Sciatic nerve (tissue), 2 donors: Measurements from ENCODE around the gene NAB2. TPM values are rescaled to one million over a fixed set of nuclear protein-coding genes. Genes with fewer than 3 reads are reported as not detected.
A peak's percentile ranks its signal among the peaks of the same experiment; 100 is the strongest.
"Not testable (repeated sequence)": the region's sequence is repeated elsewhere in the genome, so short reads cannot be mapped to it uniquely, and the experiment has no call there.

Experiments used
- ATAC-seq: fragments of 200-7000 bp; cut with Tn5 transposase; one replicate; pipeline ENCODE4 v1.9.1; 2020; ENCODE audit warnings: mild to moderate bottlenecking, moderate library complexity
- DNase-seq: peaks from one replicate; pipeline ENCODE4 v3.0.0-alpha.2; 2020; ENCODE audit warnings: low spot score
- intact Hi-C: fragments of 100-400 bp; cut with DNase I; formaldehyde crosslinking; loops from one replicate; pipeline ENCODE4 v1.14.2; 2022
- total RNA-seq: library from RNA; stranded (reverse); fragmentation: NEBNext Ultra II Directional; extraction: Animal tissue kit (Norgen Biotek cat#: 25700); gene quantifications from one replicate; pipeline ENCODE4 v1.2.1, GENCODE V29; 2021
- donor health status: DM: no; HTN: no; CAD: no.
- donor health status: DM: no; HTN: no; CAD: no.

The NAB2 gene
- total RNA-seq, 1 donor from 2014 or later: 52.7 TPM

DNA sequence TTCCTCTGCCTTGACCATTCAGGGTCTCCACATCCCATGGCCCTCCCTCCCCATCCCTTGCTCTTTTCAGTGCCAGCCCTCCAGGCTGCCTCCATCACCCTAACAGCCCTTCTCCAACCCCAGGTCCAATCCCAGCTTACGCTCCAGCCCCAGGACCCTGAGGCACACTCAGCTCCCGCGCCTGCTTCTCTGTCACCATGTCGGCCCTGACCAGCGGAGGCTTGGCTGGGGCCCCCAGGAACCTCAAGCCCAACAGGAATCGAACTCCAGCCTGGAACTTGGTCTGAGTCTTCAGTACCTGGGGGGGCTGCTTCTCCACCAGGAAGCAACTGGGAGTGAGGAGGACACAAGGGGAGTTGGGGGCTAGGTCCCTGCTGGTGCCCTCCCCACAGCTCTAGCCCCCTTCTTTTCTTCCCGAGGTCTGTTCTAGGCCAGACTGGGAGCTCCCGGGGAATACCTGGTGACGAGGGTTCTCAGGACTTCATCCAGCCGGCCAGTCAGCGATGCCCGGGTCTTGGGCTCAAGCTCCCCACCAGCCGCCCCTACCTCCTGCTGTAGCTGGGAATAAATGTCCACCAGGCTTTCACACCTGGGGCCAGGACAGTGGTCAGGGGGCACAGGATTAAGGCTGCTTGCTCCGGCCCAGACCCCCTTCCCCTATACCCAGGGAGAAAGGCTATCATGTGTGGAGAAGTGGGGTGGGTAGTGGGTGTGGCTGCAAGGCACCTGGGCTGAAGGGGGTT, 16.3 kb downstream of the NAB2 start:
- no peak for DNase-seq
- no peak for ATAC-seq
- intact Hi-C loops: loop anchor here (5.0 kb wide), 1 partner anchor 33 kb away; no protein-coding TSS in a partner anchor

GRCh38 chr12:57106021-57106708, 17.3 kb downstream of the NAB2 start:
- no peak for DNase-seq
- no peak for ATAC-seq
- intact Hi-C loops: loop anchor here (5.0 kb wide), 1 partner anchor 34 kb away; no protein-coding TSS in a partner anchor

- peak; percentile 53 for DNase-seq
- intact Hi-C loops: loop anchor here (5.0 kb wide), 1 partner anchor 35 kb away; no protein-coding TSS in a partner anchor
- ATAC-seq: no peak
Measured at GRCh38 chr12:57107456-57108155, 18.7 kb downstream of the NAB2 start.

GRCh38 chr12:57109207-57110103, 20.5 kb downstream of the NAB2 start:
- DNase-seq: no peak
- intact Hi-C loops: loop anchor here (5.0 kb wide), 1 partner anchor 37 kb away; no protein-coding TSS in a partner anchor
- no peak for ATAC-seq

DNA sequence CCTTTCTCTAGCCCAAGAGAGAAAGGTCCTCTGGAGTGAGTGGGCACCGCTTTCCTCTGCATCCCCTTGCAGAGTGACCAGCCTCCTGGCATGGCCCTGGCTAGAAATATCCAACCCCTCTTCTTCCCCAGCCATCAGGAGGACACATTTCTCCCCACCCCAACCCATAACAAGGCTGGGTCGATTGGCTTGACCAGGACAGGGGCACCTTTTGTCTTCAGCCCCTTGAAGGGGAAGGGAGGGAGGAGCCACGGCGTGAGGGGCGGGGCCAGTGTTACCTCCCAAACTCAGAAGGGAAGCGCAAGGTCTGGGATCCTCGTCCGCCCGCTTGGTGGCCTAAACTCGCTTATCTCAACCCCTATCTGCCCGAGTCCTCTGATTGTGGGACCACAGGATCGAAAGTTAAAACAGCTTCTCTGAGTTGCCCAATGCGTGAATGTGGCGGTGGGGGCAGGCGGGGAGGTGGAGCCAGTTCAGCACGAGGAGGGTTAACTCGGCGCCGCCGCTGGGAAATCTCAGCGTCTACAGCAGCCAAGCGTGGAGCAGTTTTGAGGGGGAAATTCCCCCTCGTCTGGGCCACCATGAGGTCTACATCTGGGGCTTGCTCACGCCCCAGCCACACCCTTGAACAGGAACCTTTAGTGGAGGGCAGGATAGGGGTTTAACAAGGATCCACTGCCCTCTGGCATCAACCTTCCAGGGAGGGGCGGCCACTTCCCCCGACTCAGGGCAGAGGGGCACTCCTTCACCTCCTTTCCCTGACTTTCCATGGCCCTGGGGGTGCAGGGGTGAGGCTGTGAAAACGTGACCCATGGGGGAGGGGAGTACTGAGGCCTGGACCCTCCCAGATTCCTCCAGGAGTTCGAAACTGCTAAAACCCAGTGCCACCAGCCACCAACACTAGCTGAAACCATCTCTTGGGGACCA, 21.5 kb downstream of the NAB2 start:
- DNase-seq: peak; percentile 90
- peak; percentile 25 for ATAC-seq

GRCh38 chr12:57111031-57111734, 22.3 kb downstream of the NAB2 start, which contains the start of gene STAT6:
TSS of gene STAT6 (minus strand) at chr12:57111362. CDS start at chr12:57108278, 3,084 bp downstream.
- ATAC-seq: peak; percentile 85
- peak; percentile 90 for DNase-seq
- intact Hi-C loops: no loop called here

More for the DNA sequence above, 21.5 kb downstream of the NAB2 start:
- intact Hi-C loops: no loop called here

DNA sequence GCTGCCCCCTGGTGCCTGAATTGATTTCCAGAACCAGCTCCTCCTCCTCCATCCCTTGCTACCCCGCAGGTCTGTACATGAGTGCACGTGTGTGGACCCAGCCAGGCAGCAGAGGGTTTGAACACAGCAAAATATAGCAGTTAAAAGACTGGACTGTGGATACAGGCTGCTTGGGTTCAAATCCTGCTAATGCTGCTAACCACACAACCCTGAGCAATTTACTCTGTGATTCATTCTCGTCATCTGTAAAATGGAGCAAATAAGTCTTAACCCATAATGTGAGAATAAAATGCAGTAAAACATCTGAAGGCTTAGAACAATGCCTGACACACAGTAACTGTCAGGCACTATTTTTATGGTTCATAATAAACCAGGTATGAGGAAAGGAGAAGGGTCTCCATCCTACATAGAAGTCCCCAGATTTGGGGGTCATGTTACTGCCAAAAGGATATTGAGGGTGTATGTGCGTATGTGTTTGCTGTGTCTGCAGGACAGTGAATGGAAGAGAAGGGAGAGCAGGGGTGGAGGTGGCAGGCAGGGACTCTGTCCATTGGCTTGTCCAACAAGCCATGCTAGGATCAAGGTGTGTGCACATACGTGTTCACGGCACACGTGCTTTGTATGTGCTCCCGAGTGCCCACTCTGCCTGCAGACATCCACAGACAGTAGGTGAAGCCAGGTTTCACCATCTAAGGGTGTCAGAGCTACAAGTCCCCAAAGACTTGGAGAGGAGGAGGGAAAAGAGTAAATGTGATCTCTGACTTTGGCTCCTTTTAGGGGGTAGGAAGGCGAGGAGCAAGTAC, 23.8 kb downstream of the NAB2 start:
- DNase-seq (no peak), ATAC-seq (peak; percentile 70)
- intact Hi-C loops: no loop called here

GRCh38 chr12:57116580-57117281, 27.8 kb downstream of the NAB2 start:
- no peak for DNase-seq
- intact Hi-C loops: no loop called here
- no peak for ATAC-seq

- DNase-seq: no peak
- intact Hi-C loops: no loop called here
- peak; percentile 76 for ATAC-seq
Measured at GRCh38 chr12:57118711-57119271, 29.9 kb downstream of the NAB2 start.

DNA sequence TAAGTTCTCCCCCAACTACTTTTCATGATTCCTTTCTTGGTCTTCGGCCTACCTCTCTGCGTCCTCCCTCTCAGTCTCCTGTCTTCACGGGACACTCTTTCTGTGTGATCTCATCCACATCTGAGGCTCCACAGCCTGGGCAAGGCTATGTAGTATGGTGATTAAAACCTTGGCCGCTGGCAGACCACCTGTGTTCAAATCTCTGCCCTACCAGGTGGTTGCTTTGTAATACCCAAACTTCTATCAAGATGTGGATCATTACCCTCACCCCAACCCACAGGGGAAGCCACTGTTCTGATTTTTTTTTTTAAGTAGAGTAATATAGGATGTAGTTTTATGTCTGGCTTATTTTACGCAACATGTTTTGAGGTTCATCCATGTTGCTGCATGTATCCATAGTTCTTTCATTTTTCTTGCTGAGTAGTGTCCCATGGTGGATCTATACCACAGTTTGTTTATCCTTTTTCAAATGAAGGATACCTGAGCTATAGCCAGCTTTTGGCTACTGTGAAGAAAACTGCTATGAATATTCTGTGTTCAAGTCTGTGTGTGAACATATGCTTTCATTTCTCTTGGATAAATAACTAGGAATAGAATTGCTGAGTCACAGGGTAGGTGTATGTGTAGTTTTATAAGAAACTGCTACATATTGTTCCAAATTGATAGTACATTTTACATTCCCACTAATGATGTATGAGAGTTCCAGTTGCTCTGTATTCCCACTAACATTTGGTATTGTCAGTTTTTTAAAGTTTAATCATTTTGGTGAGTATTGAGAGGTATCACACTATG, 30.6 kb downstream of the NAB2 start:
- DNase-seq (no peak), ATAC-seq (peak; percentile 7)
- intact Hi-C loops: no loop called here

DNA sequence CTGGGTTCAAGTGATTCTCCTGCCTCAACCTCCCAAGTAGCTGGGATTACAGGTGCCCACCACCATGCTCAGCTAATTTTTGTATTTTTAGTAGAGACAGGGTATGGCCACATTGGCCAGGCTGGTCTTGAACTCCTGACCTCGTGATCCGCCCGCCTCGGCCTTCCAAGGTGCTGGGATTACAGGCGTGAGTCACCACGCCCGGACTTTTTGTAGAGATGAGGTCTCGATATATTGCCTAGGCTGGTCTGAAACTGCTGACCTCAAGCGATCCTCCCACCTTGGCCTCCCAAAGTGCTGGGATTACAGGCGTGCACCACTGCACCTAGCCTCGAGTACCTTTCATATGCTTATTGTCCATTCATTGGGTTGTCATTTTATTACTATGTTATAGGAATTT, 31.8 kb downstream of the NAB2 start:
- intact Hi-C loops, ATAC-seq, DNase-seq: not testable (repeated sequence)

DNA sequence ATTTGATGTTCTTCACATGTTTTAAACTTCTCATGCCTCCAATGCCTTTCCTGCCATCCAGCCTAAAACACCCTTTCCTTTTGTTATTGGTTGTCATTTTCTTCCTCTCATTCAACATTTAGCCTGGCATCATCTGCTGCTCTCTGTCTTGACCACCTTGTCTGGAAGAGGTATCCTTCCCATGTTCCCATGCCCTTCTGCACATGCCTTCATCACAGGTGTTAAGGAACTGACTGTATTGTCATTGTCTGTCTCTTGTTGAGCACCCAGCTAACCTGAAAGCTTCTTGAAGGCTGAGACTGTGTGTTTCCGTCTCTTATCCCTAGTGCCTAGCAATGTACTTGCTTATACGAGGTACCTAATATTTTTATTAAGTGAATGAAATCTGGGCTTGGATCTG, 34.9 kb downstream of the NAB2 start:
- intact Hi-C loops: no loop called here
- ATAC-seq (no peak), DNase-seq (no peak)

DNA sequence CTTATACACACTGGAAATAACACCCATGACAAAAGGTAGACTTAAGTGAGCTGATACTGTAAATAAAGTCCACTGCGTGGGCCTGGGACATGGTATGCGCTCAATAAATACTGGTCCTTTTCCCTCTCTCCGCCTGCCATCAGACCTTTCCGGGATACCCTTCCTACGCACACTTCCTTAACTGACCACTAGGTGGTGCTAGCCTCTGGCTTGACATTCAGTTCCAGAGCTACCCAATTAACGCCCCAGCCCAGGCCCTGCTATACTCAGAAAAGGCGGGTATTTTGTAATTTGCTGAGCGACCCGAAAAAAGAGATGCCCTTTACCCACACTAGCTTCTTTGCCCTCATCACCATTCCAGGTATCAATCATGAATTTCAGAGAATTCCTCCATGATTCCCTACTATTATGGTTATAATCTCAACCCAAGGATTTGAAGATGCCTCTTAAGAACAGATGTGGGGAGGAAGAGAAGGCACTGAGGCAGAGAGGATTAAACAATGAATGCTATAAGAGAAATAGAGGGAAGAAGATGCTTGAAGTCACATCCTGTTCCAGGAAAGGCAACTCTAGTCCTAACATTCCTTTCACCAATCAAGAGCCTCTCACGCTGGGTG, 35.5 kb downstream of the NAB2 start:
- DNase-seq (peak; percentile 91), ATAC-seq (peak; percentile 15)
- intact Hi-C loops: no loop called here

GRCh38 chr12:57126061-57126460, 37.1 kb downstream of the NAB2 start:
- ATAC-seq (no peak), DNase-seq (no peak)
- intact Hi-C loops: no loop called here
